Neural crest cell (in vitro differentiated cells): ENCODE results near the gene TEX50. TPM values are rescaled to one million over a fixed set of nuclear protein-coding genes. Genes with fewer than 3 reads are reported as not detected.
A peak's percentile ranks its signal among the peaks of the same experiment; 100 is the strongest.
"Not testable (repeated sequence)": the region's sequence is repeated elsewhere in the genome, so short reads cannot be mapped to it uniquely, and the experiment has no call there.

ENCODE experiments used
- DNase-seq: peaks from one replicate; pipeline ENCODE4 v3.0.0; 2021; ENCODE audit warnings: low read depth, mixed read lengths, low spot score
- H3K27ac Mint-ChIP-seq: one replicate; pipeline ENCODE4 v1.8.0; 2021; ENCODE audit warnings: mild to moderate bottlenecking, mixed read lengths; ENCODE audit not compliant: unreplicated experiment
- H3K27me3 Mint-ChIP-seq: 2 replicates; pipeline ENCODE4 v1.8.0; 2021; ENCODE audit warnings: low read depth, mild to moderate bottlenecking, mixed read lengths
- H3K36me3 Mint-ChIP-seq: 2 replicates; pipeline ENCODE4 v1.8.0; 2021; ENCODE audit warnings: low read depth, mild to moderate bottlenecking, mixed read lengths
- H3K4me1 Mint-ChIP-seq: 2 replicates; pipeline ENCODE4 v1.8.0; 2021; ENCODE audit warnings: mixed read lengths
- H3K4me3 Mint-ChIP-seq: one replicate; pipeline ENCODE4 v1.8.0; 2021; ENCODE audit warnings: mild to moderate bottlenecking, mixed read lengths
- H3K9me3 Mint-ChIP-seq: 2 replicates; pipeline ENCODE4 v1.8.0; 2021; ENCODE audit warnings: mixed read lengths
- CTCF ChIP-seq: fragments of 200-600 bp; sonication (generic); conservative IDR thresholded peaks from 2 replicates; pipeline ENCODE4 v1.5.0; 2021; ENCODE audit warnings: antibody characterized with exemption, mild to moderate bottlenecking
- total RNA-seq: library from RNA; stranded (reverse); gene quantifications from 2 replicates; pipeline ENCODE4 v1.2.1, GENCODE V29; 2021

Gene TEX50
- total RNA-seq, 1 donor from 2014 or later: not detected

DNA sequence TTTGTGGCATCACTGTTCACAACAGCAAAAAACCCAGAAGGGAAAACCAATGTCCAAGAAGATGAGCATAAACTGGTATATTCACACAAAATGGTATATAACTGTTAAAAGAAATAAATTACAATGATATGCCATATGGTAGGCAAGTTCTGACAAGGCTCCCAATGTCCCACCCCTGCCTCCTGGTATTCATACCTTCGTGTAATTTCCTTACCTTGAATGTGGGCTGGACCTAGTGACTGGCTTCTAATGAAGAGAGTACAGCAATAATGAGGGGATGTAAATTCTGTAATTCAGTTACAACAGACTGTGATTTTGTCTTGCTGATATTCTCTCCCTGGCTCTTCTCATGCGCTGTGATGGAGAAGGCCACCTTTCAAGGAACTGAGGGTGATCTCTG is 25.2 kb downstream of the TEX50 start:
- Mint-ChIP-seq H3K36me3 (peaks cover 8% of the 10 kb centered on the region), H3K27me3 (no peaks in the 10 kb centered on the region), H3K9me3 (peaks cover 6% of the 10 kb centered on the region), H3K4me1 (no peaks in the 10 kb centered on the region), H3K4me3 (no peak overlapping the region), H3K27ac (no peak overlapping the region)
- TF ChIP-seq CTCF: no peak
- no peak for DNase-seq

DNA sequence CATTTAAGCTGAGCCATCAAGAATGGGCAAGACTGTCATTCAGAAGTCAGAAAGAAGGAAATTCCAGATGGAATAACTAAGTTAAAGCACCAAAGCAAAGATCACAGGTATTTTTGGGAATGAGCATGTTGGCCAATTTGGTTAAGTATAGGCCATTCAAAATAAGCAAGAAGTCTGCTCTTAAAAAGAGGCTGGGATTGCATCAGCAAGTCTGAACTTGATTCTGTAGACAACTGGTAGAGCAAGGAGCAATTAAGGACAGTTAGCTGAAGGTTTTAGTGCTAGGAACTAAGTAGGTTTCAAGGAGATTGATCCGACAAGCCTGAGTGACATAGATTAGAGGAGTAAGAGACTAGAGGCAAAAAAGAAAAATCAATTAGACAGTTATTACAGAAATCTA is 26.1 kb downstream of the TEX50 start:
- Mint-ChIP-seq H3K27me3 (no peaks in the 10 kb centered on the region), H3K4me3 (no peak overlapping the region), H3K27ac (no peak overlapping the region), H3K36me3 (peaks cover 4% of the 10 kb centered on the region), H3K9me3 (peaks cover 3% of the 10 kb centered on the region), H3K4me1 (no peaks in the 10 kb centered on the region)
- no peak for DNase-seq
- TF ChIP-seq CTCF: no peak

DNA sequence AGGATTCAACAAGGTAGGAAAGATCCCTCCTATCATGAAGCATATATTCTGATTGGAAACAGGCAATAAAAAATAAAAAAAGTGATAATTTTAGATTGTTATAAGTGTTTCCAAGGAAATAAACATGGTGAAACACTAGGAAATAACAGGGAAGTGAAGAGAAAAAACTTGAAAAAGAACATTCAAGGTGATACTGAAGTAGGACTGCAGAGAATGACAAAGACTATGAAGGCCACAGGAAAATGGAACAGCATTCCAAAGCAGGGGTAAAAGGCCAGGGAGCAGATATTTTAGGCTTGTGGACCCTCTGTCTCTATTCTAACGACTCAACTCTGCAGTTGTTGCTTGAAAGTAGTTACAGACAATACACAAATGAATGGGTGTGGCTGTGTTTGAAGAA is 26.6 kb downstream of the TEX50 start:
- no peaks in the 10 kb centered on the region for H3K9me3 Mint-ChIP-seq
- H3K36me3 Mint-ChIP-seq: no peaks in the 10 kb centered on the region
- no peak for DNase-seq
- no peaks in the 10 kb centered on the region for H3K27me3 Mint-ChIP-seq
- no peak for TF ChIP-seq CTCF
- H3K4me1 Mint-ChIP-seq: no peaks in the 10 kb centered on the region
- no peak overlapping the region for H3K27ac Mint-ChIP-seq
- H3K4me3 Mint-ChIP-seq: no peak overlapping the region

GRCh38 chr1:173663159-173663558 is 28.0 kb downstream of the TEX50 start:
- no peaks in the 10 kb centered on the region for H3K9me3 Mint-ChIP-seq
- TF ChIP-seq CTCF: no peak
- no peak for DNase-seq
- no peaks in the 10 kb centered on the region for H3K36me3 Mint-ChIP-seq
- no peak overlapping the region for H3K27ac Mint-ChIP-seq
- H3K4me3 Mint-ChIP-seq: no peak overlapping the region
- H3K27me3 Mint-ChIP-seq: no peaks in the 10 kb centered on the region
- no peaks in the 10 kb centered on the region for H3K4me1 Mint-ChIP-seq

DNA sequence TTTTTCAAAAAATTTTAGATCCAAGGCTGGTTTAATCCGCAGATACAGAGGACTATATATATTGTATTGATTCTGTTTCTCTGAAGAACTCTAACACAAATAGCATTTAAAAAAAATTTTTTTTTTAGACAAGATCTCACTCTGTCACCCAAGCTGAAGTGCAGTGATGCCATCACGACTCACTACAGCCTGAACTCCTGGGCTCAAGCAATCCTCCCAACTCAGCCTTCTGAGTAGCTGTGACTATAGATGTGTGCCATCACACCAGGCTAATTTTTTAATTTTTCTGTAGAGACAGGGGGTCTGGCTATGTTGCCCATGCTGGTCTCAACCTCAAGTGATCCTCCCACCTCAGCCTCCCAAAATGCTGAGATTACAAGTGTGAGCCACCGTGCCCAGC is 31.5 kb downstream of the TEX50 start:
- Mint-ChIP-seq H3K27ac (no peak overlapping the region), H3K4me1 (peaks cover 11% of the 10 kb centered on the region), H3K27me3 (no peaks in the 10 kb centered on the region), H3K4me3 (no peak overlapping the region), H3K9me3 (no peaks in the 10 kb centered on the region), H3K36me3 (no peaks in the 10 kb centered on the region)
- no peak for TF ChIP-seq CTCF
- DNase-seq: no peak

- no peaks in the 10 kb centered on the region for H3K27me3 Mint-ChIP-seq
- TF ChIP-seq CTCF: no peak
- no peaks in the 10 kb centered on the region for H3K9me3 Mint-ChIP-seq
- H3K27ac Mint-ChIP-seq: peak within 1 kb of the TSS; percentile 69
- peak within 1 kb of the TSS; percentile 77 for H3K4me3 Mint-ChIP-seq
- peaks cover 11% of the 10 kb centered on the region for H3K4me1 Mint-ChIP-seq
- DNase-seq: peak; percentile 54
- no peaks in the 10 kb centered on the region for H3K36me3 Mint-ChIP-seq
Measured at GRCh38 chr1:173669491-173669941, 34.4 kb downstream of the TEX50 start, which contains the start of gene ANKRD45. Gene ANKRD45 (minus strand): TSS chr1:173669851. CDS start chr1:173659418, 10,433 bp downstream.

DNA sequence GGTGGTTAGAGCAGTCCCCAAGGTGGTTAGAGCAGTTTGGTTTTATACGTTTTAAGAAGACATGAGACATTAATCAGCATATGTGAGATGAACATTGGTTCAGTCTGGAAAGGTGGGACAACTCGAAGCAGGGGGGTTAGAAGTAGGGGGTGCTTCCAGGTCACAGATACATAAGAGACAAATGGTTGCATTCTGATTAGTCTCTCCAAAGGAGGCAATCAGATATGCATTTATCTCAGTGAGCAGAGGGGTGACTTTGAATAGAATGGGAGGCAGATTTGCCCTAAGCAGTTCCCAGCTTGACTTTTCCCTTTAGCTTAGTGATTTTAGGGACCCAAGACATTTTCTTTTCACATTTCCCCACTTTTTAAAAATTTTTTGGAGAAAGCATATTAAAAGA is 39.4 kb downstream of the TEX50 start:
- H3K4me1 Mint-ChIP-seq, DNase-seq, H3K4me3 Mint-ChIP-seq, H3K27me3 Mint-ChIP-seq, H3K27ac Mint-ChIP-seq, H3K9me3 Mint-ChIP-seq, H3K36me3 Mint-ChIP-seq: not testable (repeated sequence)

DNA sequence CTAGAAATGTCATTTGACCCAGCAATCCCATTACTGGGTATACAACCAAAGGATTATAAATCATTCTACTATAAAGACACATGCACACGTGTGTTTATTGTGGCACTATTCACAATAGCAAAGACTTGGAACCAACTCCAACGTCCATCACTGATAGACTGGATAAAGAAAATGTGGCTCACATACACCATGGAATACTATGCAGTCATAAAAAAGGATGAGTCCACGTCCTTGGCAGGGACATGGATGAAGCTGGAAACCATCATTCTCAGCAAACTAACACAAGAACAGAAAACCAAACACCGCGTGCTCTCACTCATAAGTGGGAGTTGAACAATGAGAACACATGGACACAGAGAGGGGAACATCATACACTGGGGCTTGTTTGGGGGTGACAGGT is 45.0 kb downstream of the TEX50 start:
- H3K9me3 Mint-ChIP-seq, H3K4me1 Mint-ChIP-seq, H3K36me3 Mint-ChIP-seq: not testable (repeated sequence)

More for the DNA sequence above, 45.0 kb downstream of the TEX50 start:
- H3K27ac Mint-ChIP-seq, H3K4me3 Mint-ChIP-seq, DNase-seq, H3K27me3 Mint-ChIP-seq: not testable (repeated sequence)
